AG08396 (cell line): ENCODE data around the gene SCN3A.

Source experiments
- DNase-seq: peaks from one replicate; pipeline ENCODE4 v3.0.0; 2012; ENCODE audit warnings: low spot score, mixed read lengths

SCN3A gene

DNA sequence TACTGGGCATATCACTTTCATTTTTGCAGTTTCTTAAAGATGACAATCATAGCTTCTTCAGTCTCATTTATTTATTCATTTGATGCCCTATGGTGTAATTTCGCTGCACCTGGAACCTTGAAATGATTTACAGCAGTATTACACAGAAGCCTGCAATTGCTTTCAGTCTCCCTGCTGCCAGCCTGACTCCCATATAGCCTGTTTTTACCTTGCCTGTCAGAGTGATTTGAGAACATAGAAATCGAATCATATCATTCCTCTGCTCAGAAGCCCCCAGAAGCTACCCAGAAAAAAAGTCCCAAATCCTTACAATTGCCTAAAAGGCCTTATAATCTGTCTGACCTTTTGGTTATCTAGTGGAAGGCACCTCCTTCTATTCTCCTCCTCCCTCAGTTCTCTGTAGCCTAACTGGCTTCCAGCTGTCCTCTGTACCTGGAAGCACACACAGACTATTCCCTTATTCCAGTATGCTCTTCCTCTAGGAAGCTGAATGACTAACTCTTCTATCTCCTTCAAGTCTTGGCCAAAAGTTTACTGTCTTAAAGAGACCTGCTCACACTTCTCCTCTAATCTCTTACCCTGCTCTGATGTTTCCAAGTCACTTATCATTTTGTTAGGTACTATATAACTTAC, 12.6 kb downstream of the SCN3A start:
- DNase-seq: no peak

DNA sequence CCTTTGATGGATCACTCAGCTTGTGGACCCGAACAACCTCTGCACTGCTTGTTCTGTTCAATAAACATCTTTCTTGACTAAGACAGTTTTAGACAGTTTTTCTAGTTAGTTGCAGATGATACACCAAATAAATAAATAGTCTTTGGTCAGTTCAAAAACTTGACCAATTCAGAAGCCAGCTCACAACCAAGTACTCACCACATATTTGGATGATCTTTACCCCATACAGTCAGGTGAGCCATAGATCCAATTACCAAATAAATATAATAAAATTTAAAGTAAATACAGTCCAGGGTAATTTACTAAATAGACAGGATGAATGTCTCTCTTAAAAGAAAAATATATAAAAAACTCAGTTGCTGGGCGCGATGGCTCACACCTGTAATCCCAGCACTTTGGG, 18.2 kb downstream of the SCN3A start:
- DNase-seq: no peak

DNA sequence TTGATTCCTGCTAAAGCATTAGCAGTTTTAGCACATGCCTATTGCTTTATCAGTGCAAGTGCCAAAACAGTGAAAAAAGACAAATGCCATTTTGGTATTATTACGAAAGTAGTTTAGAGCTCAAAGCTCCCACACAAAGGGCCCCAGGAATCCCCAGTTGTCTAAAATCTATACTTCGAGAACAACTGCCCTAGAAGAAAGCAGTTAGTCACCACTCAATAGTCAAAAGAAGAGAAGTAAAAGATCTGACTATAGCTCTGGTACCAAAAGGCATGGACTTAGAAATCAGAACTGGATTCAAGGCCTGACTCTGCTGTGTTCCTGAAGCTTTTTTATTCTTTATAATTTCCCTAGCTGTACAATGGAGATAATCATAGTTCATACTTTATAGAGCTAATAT, 21.8 kb downstream of the SCN3A start:
- DNase-seq: no peak

DNA sequence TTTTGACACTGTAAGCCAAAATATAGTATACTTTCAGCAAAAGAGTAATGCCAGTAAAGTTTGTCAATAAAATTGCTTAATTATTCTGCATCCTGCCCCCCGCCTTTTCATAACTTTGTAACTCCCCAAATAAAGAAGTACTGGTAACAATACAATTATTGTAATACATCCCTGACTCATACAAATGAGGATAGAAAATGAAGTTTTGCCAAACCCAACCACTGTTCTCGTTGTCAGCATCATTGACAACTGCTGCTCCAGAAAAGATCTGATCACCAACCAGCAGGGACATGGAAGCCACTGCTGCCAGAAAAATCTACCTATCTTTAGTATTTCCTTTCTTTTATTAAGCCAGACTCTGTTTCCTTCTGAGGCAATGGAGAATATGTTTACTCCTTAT, 27.1 kb downstream of the SCN3A start:
- DNase-seq: no peak

DNA sequence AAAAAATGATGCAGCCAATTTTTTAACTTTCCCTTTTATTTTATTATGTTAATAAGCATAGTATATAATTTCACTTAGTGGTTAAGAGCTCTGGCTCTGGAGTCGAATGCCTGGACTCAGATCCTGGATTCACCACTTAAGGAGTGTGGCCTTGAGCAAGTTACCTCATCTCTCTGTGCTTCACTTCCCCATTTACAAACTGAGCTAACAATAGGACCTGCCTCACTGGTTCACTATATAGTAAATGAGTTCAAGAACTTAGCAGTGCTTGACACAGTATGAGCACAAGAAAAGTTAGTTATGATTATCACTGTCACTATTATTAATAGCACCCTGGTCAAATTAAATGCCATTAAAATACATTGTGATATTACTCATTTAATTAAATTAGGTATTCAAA, 30.6 kb downstream of the SCN3A start:
- DNase-seq: no peak

DNA sequence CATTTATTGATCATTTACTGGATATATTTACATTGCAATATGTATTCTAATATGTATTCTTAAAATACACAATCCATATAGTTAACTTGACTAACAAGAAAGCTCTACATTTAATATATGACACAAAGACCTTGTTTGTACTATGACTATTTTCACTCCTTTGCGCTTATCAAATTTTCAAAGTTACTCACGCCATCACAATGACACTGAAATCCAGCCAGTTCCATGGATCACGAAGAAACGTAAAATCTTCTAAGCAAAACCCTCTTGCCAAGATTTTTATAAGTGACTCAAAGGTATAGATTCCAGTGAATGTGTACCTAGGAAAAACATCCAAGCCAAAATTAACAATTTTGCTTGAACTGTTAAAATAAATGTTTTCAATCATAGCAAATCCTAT, 39.6 kb downstream of the SCN3A start:
- DNase-seq: no peak

DNA sequence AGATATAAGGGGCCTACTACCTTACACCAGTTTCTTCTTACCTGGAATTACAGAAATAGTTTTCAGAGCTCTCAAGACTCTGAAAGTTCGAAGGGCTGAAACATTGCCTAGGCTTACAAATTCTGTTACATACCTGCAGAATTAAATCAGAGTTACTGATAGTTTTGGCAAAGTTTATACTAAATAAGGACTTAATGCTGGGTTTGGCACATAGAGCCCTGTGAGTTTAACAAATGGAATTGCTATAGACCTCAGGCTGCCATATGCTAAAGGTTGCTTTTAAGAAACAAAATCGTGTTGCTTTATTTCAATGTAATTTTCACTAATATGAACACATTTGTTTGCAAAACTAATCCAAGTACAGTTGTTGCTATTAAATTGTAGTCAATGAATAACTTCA, 40.1 kb downstream of the SCN3A start:
- no peak for DNase-seq

DNA sequence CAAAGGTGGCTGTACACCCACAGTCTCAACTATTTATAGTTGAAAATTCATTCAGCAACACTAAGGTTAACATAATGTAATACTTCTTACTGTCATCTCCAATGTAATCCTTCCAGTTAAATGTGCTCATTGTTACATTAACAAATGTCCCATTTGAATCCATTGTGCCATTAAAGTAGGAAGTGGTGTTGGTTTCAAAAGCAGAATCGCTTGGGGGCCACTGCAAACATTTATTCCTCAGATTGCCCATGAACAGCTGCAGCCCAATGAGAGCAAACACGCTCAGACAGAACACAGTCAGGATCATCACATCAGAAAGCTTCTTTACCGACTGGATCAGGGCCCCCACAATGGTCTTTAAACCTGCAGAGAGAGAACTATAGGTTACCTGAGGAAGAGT, 41.4 kb downstream of the SCN3A start:
- no peak for DNase-seq

DNA sequence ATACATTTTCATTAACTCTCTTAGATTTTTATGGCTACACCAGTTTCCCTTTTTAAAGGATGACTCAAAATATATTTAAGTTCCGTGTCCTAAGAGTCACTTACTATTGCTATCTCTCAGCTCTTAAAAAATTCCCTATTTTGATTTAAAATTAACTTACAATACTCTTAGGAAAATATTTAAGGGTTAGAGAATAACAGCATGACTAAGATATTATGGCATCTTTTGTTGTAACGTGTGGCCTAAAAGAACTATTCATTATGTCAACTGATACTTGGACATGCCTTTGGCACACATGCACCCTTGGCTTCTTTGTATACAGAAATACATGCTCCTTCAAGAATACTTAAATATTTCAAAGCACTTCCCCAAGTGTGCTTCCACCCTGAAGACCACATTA, 42.3 kb downstream of the SCN3A start:
- DNase-seq: no peak

DNA sequence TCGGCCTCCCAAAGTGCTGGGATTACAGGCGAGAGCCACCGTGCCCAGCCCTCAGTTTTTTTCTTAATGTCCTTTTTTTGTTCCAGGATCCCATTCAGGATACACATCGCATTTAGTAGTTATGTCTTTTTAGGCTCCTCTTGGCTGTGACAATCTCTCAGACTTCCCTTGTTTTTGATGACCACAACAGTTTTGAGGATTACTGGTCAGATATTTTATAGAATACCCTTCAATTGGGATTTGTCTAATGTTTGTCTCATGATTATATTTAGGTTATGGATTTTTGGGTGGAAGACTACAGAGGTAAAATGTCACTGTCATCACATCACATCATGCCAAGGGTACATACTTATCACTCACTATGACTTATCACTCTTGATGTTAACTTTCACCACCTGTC, 46.7 kb downstream of the SCN3A start:
- no peak for DNase-seq

DNA sequence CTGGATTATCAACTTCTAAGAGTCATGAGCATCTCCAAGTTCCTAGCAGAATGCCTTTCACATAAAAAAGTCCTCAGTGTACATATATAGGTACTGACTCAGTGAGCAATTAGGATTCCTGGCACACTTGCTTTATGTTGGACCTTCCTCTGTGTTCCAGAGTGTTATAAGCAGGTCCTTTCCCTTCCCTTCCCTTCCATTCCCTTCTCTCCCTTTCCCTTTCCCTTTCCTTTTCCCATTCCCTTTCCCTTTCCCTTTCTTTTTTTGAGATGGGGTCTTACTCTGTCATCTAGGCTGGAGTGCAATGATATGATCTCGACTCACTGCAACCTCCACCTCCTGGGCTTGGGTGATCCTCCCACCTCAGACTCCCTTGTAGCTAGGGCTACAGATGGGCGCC, 48.7 kb downstream of the SCN3A start:
- DNase-seq: no peak

DNA sequence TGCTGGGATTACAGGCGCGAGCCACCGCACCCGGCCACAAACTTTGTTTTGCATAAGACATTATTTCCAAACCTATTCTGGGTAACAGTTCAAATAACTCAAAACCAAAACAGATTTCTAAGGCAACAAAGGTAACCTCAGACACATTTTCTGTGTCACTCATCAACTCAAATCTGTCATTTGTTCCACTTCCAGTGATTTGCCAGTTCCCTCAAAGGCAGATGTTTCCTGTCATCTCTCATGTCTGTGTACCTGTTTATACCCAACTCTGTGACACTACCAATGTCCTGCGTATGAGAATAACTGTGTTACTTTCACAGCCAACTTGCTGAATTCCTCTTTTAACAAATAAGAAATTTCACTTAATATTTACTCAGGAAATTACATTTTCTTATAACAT, 54.4 kb downstream of the SCN3A start:
- DNase-seq: no peak

DNA sequence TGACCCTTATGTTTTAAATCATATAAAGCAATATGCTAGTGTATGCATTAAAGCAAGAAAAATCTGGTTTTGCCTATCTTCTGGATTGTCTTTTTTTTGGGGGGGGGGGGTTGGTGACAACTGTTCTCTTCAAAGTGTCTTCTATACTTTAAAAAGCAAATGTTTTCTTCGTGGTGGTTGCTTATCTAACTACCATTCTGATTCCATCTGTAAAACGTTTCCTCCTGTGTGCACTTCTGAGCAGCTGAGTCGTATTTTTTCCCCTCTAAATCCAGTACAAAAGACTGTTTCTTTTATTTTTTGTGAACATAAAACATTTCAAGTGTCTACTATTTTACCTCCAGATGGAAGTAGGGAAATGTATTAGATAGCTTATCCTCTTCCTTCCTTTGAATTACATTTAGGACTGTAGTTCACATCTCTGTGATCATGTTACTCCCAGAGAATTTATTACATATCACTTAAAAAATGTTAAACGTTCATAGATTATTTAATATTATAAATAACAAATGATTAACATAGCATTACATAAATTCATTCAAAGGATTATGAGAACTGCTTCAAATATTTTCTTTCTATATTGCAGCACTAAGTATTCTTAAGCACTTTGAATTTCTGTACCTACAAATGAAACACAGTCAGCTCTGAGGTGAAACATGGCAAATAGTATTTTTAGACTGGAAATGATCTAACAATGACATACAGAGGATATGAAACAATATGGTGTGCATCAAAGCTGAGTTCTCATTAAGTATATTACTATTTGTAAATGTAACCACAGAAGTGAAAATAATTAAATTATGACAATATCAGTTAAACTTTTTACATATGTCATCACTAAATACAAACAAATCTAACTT, 56.4 kb downstream of the SCN3A start:
- DNase-seq: no peak

DNA sequence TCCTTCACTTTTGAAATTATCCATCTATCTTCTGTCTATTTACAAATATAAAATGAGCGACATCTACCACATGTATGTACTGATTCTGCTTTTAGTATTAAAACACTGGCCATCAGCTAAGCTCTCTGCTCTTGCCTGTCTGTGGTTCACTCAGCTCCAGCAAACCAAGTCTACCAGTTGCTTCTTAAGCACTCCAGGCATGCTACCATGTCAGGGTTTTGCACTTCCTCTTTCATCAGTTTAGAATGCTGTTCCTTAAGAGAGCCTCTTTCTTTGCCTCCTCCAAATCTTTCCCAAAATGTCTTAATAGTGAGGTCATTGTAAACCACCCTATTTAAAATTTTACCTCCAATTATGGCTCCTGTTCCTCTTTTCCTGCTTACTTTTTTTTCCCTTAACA, 59.5 kb downstream of the SCN3A start:
- DNase-seq: no peak

DNA sequence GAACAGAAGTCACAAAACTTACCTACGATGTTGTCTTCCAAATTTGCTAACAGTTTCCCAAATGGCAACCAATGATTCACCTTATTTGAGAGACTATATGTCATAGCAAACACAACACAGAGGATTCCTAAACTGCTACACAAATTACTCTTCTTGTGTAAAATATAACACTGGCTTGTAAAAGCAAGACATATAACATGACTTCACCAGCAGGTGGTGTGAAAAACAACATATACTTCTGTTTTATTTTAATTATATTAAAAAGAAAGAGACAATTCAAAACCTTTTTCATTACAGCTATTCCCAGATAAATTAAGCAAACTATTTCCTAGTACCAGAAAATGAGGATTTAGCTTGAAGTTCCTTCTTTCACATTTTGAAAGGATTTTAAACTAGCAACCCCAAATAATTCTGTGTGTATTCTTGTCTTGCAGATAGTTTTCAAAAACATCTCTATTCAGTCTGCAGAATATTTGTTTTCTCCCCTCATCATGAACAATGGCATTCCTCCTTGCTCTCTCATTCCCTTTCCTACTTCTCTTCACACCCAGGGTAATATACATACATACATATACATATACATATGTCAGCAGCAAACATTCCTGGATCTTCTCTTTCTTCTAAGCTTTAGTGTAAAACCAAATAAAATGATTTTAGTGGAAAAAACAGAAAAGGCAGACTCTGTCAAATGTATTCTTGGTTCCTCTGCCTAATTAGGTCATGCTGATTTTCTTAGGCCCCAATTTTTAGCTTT, 62.1 kb downstream of the SCN3A start:
- DNase-seq: no peak

DNA sequence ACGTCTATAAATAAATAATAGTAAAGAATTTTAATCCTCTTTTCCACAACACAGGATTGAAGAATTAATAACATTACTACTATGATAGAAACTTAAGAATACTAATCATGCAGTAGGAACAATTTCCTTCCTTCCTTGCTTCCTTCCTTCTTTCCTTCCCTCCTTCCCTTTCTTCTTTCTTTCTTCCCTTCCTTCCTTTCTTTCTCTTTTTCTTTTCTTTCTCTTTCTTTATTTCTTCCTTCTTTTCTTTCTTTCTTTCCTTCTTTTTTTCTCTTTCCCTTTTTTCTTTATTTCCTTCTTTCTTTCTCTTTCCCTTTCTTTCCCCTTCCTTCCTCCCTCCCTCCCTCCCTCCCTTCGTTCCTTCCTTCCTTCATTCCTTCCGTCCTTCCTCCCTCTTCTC, 77.6 kb downstream of the SCN3A start:
- DNase-seq: no peak

DNA sequence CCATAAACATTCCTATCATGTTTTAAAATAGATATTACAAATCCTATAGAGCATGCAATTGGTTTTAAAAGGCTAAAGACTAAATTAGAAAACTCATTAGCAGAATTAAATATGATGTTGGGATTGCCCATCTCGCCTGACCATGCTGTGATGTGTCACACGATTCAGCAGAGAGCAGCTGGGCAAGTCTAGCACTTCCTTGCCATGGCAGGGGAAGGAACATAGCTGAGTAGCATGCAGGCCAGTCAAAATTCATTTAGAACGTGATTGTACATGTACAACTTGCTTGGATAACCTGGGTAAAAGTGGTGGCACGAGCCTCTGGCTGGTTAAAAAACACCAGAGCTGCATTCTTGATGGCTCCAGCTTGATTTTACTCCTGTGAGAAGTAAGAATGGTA, 81.3 kb downstream of the SCN3A start:
- no peak for DNase-seq

DNA sequence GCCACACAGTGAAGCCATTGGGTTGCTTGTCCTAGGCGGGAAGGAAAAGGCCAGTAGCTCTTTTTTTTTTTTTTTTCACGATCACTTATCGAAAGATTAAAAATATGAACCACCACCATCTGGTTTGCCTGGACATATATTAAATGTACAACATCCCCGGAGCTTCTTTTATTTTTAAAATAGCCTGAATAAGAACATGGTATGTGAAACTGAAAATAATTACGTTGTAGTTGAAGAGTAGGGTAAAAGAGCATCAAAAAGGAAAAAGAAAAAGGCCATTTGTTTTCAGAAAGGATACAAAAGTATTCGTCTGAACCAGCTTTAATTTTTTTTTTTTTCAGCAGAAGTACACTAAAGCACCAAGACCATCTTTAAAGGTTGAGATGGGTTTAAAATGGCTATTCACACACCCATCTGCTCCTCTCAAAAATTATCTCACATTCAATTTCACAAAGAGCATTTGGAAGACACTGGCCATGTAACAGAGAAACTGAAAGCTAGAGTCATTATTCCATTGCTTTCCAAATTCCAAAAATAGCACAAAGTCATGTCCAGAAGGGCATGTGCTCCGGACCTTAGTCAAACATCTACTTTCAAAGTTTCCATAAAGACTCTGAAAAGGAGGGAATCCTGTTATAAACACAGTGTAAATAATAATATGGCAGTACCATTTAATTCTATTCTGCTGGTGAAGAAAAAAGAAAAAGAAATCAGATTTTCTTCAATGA, 82.9 kb downstream of the SCN3A start:
- DNase-seq: no peak

DNA sequence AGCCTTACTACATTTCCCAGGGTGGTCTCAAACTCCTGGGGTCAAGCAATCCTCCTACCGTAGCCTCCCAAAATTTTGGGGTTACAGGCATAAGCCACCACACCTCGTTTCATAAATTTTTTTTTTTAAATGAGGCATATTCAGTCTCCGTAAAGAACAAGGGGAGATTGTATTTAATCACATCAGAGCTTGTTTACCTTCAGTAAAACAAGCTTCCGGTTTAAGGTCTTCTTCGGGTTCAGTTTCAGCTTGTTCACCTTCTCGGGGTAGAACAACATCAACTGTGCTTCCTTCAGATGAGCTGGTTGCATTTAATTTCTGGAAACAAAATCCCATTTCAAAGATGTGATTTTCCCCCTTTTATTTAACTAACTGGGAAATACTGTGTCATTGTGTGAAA, 88.6 kb downstream of the SCN3A start:
- DNase-seq: no peak

DNA sequence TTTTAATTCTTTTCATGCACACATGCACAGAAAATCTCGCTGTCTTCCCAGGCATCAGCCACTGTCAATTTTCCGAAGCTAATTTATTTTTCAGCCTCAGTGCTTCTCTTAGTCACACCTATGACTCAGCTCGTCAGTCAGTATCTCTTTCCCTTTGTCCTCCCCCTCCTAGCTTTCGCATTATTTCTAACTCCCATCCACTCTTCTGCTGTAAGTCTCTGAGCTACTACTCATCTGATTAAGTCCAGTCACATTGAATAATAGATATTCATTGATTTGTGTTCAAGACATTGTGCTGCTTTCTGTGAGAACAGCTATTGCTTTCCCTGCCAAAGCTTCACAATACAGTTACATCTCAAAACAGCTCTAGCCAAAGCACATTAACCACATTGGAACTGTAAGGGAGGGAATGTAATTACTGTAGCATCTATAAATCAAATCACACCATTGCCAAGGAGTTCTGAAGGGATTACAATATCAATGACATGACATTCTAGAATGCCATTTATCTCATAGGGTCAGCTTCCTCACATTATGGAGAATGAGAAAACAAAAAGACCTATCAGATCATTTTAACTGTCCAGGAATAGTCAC, 89.4 kb downstream of the SCN3A start:
- DNase-seq: no peak

DNA sequence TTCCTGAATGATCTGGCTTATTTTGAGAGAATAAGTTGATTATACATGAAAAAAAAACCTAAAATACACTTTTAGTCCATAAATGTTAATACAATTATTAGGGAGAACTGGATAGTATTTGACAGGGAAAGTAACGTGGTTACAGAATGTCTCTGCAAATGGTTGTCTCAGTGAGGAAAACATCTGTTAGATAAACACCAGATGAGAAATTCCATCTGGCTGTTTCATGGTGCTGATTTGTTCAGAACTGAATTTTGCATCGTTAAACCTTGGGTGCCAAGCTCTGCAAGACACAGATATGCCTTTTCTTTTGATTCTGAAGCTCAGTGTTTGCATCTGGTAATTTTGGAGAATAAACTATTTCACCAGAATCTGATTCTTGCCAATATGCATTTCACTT, 90.4 kb downstream of the SCN3A start:
- DNase-seq: no peak

DNA sequence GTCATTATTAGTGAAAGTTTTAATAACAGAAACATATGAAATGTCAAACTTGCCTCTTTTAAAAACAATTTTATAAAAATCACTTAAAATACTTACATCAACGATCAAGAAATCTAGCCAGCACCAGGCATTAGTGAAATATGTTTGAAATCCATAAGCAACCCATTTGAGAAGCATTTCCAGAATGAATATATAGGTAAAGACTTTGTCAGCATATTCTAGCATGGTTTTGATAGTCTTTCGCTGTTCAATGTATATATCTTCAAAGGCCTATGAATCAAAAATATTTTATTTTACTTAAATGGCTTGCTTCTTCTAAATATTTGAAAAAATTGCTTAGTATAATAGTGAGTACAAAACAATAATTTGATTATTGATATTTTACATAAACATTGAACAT, 91.1 kb downstream of the SCN3A start:
- no peak for DNase-seq
